Right lobe of liver (tissue), 6 donors: Measurements from ENCODE around the gene PPM1H. TPM values are rescaled to one million over a fixed set of nuclear protein-coding genes. Genes with fewer than 3 reads are reported as not detected.
A peak's percentile ranks its signal among the peaks of the same experiment; 100 is the strongest.

Source experiments
- ATAC-seq, 4 donors: fragments of 200-7000 bp; cut with Tn5 transposase; one replicate each; pipeline ENCODE4 v1.9.1; 2020; ENCODE audit warnings: mild to moderate bottlenecking in 4 of 4, moderate library complexity in 4 of 4
- DNase-seq, 3 donors: peaks; one replicate each; pipeline ENCODE4 v3.0.0-alpha.2; 2020
- H3K27ac ChIP-seq, 3 donors: fragments of 200-600 bp; one replicate each; pipeline ENCODE4 v1.8.0; 2022
- H3K27me3 ChIP-seq, 2 donors: fragments of 200-600 bp; one replicate each; pipeline ENCODE4 v1.8.0; 2022
- H3K36me3 ChIP-seq, 4 donors: fragments of 200-600 bp; sonication (generic) in 1 of 4; one replicate each; pipeline versions ENCODE4 v1.5.1 to v1.8.0; 2017 to 2022; ENCODE audit warnings: control low read depth in 1 of 4
- H3K4me1 ChIP-seq, 4 donors: fragments of 200-600 bp; sonication (generic) in 1 of 4; one replicate each; pipeline versions ENCODE4 v1.5.1 to v1.8.0; 2017 to 2022; ENCODE audit warnings: control low read depth in 1 of 4
- H3K4me3 ChIP-seq, 3 donors: fragments of 200-600 bp; one replicate each; pipeline ENCODE4 v1.8.0; 2022
- H3K9me3 ChIP-seq, 4 donors: fragments of 200-600 bp; sonication (generic) in 1 of 4; one replicate each; pipeline versions ENCODE4 v1.5.1 to v1.8.0; 2017 to 2022; ENCODE audit warnings: control low read depth in 1 of 4
- POLR2A ChIP-seq: fragments of 450-650 bp; IDR thresholded peaks from one replicate; pipeline ENCODE4 v1.6.1; 2017; ENCODE audit warnings: antibody characterized with exemption, mild to moderate bottlenecking
- WGBS: methylation state at CpG from one replicate; pipeline ENCODE4 v1.1.6; 2018; ENCODE audit warnings: low coverage, low lambda C conversion rate; ENCODE audit not compliant: insufficient coverage; ENCODE audit errors: missing lambda C conversion rate; 5-methylcytosine and 5-hydroxymethylcytosine counted together
- intact Hi-C, 2 donors: fragments of 100-400 bp; cut with DNase I; formaldehyde crosslinking; loops; one replicate each; pipeline versions ENCODE4 v1.11.2 to v1.14.1; 2022
- total RNA-seq, 6 experiments: library from RNA; depleted of rRNA in 2 of 6; stranded (reverse); fragments of >200 nt in 2 of 6; fragmentation: NEBNext Ultra II Directional in 3 of 6; extraction: Animal tissue kit (Norgen Biotek cat#: 25700) in 3 of 6; gene quantifications; one replicate each; pipeline versions ENCODE4 v1.1.0 to v1.2.4, GENCODE V29; 2016 to 2023
- TF ChIP-seq, protein P1 (sequence below), 4 donors: fragments of 200-600 bp in 3 of 4; fragments of 450-650 bp in 1 of 4; IDR thresholded peaks; one replicate each; pipeline versions ENCODE4 v1.5.1 to v1.8.0; 2016 to 2022; ENCODE audit warnings: antibody characterized with exemption in 4 of 4, mild to moderate bottlenecking in 2 of 4
- donor health status: DM: no; HTN: yes; CAD: no.
- donor health status: DM: no; HTN: no; CAD: no.
- donor health status: DM: no; HTN: no; CAD: no.
- donor health status: DM: no; HTN: yes; CAD: no.
- donor health status: DM: no; HTN: yes; CAD: no.

Gene PPM1H
- total RNA-seq, 6 experiments from 2014 or later: 3.8 to 9.2 (median 6.5) TPM

DNA sequence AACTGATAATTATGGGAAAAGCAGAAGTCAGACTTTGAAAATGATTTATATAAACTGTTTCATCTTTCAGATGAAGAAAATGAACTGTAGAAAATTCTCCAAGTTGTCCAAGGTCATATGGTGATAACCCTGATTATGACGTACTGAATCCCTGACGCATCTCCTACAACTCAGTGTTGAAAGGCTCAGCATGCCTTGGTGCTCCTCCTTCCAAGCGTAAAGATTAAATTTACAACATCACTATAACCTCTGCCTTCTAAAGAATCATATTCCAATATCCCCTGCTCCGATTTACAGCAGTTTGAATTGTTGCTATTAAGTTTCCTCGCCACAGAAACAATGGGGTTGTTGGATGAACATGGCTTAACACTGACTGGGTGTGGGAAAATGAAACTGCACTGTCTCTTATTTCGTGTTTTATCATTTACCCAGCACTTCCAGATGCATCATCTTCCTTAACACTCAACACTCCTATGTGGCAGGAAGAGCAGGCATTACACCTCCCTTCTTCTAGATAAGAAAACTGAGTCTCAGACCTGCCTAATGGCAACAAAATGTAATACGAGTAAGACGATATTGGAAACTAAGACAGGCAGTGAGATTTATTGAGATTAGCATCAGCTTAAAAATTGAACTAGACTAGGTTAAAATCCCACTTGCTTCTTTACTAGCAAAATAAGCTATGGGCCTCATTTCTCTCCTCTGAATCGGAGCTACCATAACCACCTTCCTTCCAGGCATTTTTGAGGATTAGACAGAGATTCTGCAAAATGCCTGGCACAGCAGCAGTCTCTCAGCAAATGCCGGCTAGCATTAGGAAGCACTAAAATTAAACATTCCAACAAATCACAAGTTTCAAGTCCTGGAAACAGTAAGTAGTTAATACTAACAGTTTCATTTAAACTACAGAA is 74.2 kb downstream of the PPM1H start:
- H3K27ac ChIP-seq: no peak overlapping the region
- H3K9me3 ChIP-seq: no peaks in the 10 kb centered on the region
- no peaks in the 10 kb centered on the region for H3K4me1 ChIP-seq
- no peak for DNase-seq
- no peaks in the 10 kb centered on the region for H3K36me3 ChIP-seq
- 63% methylated on average over 10 of the region's 10 CpGs for WGBS
- ATAC-seq: peak in 3 of 4 donors; percentile 20 to 57 (median 44)
- intact Hi-C loops: no loop called here
- H3K4me3 ChIP-seq: no peak overlapping the region
- H3K27me3 ChIP-seq: no peaks in the 10 kb centered on the region
- TF ChIP-seq, protein P1, sequence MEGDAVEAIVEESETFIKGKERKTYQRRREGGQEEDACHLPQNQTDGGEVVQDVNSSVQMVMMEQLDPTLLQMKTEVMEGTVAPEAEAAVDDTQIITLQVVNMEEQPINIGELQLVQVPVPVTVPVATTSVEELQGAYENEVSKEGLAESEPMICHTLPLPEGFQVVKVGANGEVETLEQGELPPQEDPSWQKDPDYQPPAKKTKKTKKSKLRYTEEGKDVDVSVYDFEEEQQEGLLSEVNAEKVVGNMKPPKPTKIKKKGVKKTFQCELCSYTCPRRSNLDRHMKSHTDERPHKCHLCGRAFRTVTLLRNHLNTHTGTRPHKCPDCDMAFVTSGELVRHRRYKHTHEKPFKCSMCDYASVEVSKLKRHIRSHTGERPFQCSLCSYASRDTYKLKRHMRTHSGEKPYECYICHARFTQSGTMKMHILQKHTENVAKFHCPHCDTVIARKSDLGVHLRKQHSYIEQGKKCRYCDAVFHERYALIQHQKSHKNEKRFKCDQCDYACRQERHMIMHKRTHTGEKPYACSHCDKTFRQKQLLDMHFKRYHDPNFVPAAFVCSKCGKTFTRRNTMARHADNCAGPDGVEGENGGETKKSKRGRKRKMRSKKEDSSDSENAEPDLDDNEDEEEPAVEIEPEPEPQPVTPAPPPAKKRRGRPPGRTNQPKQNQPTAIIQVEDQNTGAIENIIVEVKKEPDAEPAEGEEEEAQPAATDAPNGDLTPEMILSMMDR (IDR thresholded peaks at IDR 0.05): no peak
- TF ChIP-seq POLR2A: no peak

DNA sequence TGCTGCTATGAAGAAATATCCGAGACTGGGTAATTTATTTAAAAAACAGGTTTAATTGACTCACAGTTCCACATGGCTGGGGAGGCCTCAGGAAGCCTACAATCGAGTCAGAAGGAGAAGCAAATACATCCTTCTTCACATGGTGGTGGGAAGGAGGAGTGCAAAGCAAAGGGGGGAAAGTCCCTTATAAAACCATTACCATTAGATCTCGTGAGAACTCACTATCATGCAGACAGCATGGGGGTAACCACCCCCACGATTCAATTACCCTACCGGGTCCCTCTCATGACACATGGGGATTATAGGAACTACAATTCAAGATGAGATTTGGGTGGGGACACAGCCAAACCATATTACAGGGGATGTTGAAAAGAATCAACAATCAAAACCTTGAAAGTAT is 74.9 kb downstream of the PPM1H start:
- TF ChIP-seq POLR2A: no peak
- TF ChIP-seq, protein P1 (IDR thresholded peaks at IDR 0.05): no peak
- Histone ChIP-seq H3K4me3 (no peak overlapping the region), H3K27me3 (no peaks in the 10 kb centered on the region), H3K4me1 (no peaks in the 10 kb centered on the region), H3K27ac (no peak overlapping the region), H3K36me3 (no peaks in the 10 kb centered on the region), H3K9me3 (no peaks in the 10 kb centered on the region)
- ATAC-seq (no peak), DNase-seq (no peak)
- WGBS: 62% methylated on average over 5 of the region's 5 CpGs
- intact Hi-C loops: no loop called here

DNA sequence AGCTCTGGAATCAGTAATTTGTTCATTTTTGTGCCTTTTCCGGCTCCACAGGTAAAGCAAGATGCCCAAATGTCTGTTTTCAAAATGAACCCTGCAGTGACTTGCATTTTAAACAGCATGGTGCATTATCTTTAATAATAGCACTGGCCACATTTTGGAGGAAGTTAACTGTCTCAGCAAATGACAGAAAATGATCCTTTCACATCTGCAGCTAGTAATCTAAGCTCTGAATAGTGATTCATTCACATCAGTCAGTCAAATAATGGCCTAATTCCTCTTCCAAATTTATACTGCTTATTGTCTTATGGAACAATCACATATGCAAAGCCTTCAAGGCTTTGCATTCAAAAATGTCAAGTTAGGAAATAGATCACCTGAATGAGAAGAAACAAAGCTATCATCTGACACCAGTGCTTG is 75.6 kb downstream of the PPM1H start:
- no peak for TF ChIP-seq POLR2A
- TF ChIP-seq, protein P1 (IDR thresholded peaks at IDR 0.05): no peak
- H3K9me3 ChIP-seq: no peaks in the 10 kb centered on the region
- no peak overlapping the region for H3K27ac ChIP-seq
- no peaks in the 10 kb centered on the region for H3K27me3 ChIP-seq
- H3K4me1 ChIP-seq: no peaks in the 10 kb centered on the region
- no peaks in the 10 kb centered on the region for H3K36me3 ChIP-seq
- 100% methylated on average over 1 of the region's 1 CpG for WGBS
- intact Hi-C loops: no loop called here
- DNase-seq: no peak
- no peak overlapping the region for H3K4me3 ChIP-seq
- no peak for ATAC-seq

DNA sequence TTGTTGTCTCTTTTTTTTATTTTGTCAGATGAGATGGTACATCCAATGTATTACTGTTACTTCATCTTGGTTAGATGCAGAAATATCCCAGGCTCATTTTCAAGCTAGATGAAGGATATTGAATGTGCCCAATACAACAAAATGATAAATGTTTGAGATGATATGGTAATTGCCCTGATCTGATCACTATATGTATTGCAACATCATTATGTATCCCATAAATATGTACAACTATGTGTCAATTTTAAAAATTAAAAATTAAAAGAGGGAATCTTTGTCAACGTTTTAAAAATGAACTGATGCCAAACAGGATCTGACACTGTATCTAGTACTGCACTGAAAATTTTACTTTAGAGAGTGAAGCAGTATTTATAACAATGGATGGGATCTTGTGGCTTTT is 78.5 kb downstream of the PPM1H start:
- Histone ChIP-seq H3K4me1 (no peaks in the 10 kb centered on the region), H3K36me3 (no peaks in the 10 kb centered on the region), H3K9me3 (no peaks in the 10 kb centered on the region), H3K27me3 (no peaks in the 10 kb centered on the region), H3K27ac (no peak overlapping the region), H3K4me3 (no peak overlapping the region)
- intact Hi-C loops: no loop called here
- no peak for DNase-seq
- TF ChIP-seq POLR2A: no peak
- TF ChIP-seq, protein P1 (IDR thresholded peaks at IDR 0.05): no peak
- 33% methylated on average over 1 of the region's 1 CpG for whole genome bisulfite sequencing
- no peak for ATAC-seq
